Testis (tissue), 2 donors: ENCODE data around the gene ZNF428.

Experiments used
- POLR2A ChIP-seq: fragments of 450-650 bp; IDR thresholded peaks from one replicate; pipeline ENCODE4 v1.6.1; 2017; ENCODE audit warnings: antibody characterized with exemption, mild to moderate bottlenecking, moderate library complexity
- TF ChIP-seq, protein P1 (sequence below), 3 experiments: fragments of 450-650 bp in 2 of 3; fragments of 200-600 bp in 1 of 3; sonication (generic) in 1 of 3; IDR thresholded peaks; one replicate each; pipeline ENCODE4 v1.5.1; 2016 to 2019; ENCODE audit warnings: antibody characterized with exemption in 3 of 3, mild to moderate bottlenecking in 2 of 3, moderate library complexity in 1 of 3

DNA sequence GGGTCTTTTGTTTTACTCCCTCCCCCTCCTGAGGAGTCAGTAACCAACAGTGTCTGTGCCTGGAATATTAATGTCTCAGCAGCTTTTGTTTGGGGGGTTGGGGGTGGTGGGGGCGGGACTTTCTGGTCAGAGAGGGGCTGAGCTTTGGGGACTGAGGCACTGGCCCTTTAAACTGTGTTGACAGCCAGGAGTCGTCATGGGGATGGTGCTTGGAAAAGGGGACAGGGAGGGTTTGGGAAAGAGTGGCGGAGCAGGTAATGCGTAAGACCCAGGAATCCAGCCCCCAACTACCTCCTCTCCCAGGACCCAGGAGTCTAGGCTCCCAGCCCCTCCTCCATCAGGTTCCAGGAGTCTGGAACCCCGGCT, 15.1 kb upstream of the ZNF428 start:
- TF ChIP-seq, protein P1, sequence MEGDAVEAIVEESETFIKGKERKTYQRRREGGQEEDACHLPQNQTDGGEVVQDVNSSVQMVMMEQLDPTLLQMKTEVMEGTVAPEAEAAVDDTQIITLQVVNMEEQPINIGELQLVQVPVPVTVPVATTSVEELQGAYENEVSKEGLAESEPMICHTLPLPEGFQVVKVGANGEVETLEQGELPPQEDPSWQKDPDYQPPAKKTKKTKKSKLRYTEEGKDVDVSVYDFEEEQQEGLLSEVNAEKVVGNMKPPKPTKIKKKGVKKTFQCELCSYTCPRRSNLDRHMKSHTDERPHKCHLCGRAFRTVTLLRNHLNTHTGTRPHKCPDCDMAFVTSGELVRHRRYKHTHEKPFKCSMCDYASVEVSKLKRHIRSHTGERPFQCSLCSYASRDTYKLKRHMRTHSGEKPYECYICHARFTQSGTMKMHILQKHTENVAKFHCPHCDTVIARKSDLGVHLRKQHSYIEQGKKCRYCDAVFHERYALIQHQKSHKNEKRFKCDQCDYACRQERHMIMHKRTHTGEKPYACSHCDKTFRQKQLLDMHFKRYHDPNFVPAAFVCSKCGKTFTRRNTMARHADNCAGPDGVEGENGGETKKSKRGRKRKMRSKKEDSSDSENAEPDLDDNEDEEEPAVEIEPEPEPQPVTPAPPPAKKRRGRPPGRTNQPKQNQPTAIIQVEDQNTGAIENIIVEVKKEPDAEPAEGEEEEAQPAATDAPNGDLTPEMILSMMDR (IDR thresholded peaks at IDR 0.05) = no peak
- TF ChIP-seq POLR2A = no peak
